ENCODE results near the gene PRR18. TPM values are rescaled to one million over a fixed set of nuclear protein-coding genes. Genes with fewer than 3 reads are reported as not detected.

Gene PRR18
- total RNA-seq, 1 experiment from 2014 or later: not detected

GRCh38 chr6:166278579-166279392 lies 29.4 kb downstream of the PRR18 start:
- Histone ChIP-seq H3K27me3 (ENCODE audit: low read length) (no peaks in the 10 kb centered on the region), H3K79me2 (ENCODE audit: low read length) (no peaks in the 10 kb centered on the region), H3K36me3 (ENCODE audit: insufficient read depth, low read length) (no peaks in the 10 kb centered on the region), H3K4me3 (ENCODE audit: low read length) (no peak overlapping the region), H4K20me1 (ENCODE audit: insufficient read depth, low read depth, low read length) (no peaks in the 10 kb centered on the region), H3K27ac (ENCODE audit: low read length) (no peak overlapping the region), H3K9ac (ENCODE audit: low read length) (no peak overlapping the region), H3K9me2 (replicated peaks; ENCODE audit: insufficient read depth, low read length) (no peaks in the 10 kb centered on the region), H2AFZ (ENCODE audit: low read length) (no peak overlapping the region), H3K4me2 (ENCODE audit: low read depth, low read length, poor library complexity, severe bottlenecking) (no peak overlapping the region), H3K4me1 (ENCODE audit: low read length) (peaks cover 17% of the 10 kb centered on the region), H3K9me3 (ENCODE audit: low read length) (no peaks in the 10 kb centered on the region)
- no peak for DNase-seq

- H3K36me3 ChIP-seq (ENCODE audit: insufficient read depth, low read length): no peaks in the 10 kb centered on the region
- H3K4me2 ChIP-seq (ENCODE audit: low read depth, low read length, poor library complexity, severe bottlenecking): no peak overlapping the region
- H3K27ac ChIP-seq (ENCODE audit: low read length): no peak overlapping the region
- H3K4me1 ChIP-seq (ENCODE audit: low read length): peaks cover 17% of the 10 kb centered on the region
- no peaks in the 10 kb centered on the region for H3K9me2 ChIP-seq (replicated peaks; ENCODE audit: insufficient read depth, low read length)
- no peaks in the 10 kb centered on the region for H4K20me1 ChIP-seq (ENCODE audit: insufficient read depth, low read depth, low read length)
- H3K9ac ChIP-seq (ENCODE audit: low read length): no peak overlapping the region
- no peak overlapping the region for H2AFZ ChIP-seq (ENCODE audit: low read length)
- H3K27me3 ChIP-seq (ENCODE audit: low read length): no peaks in the 10 kb centered on the region
- H3K4me3 ChIP-seq (ENCODE audit: low read length): no peak overlapping the region
- no peaks in the 10 kb centered on the region for H3K9me3 ChIP-seq (ENCODE audit: low read length)
- no peak for DNase-seq
- no peaks in the 10 kb centered on the region for H3K79me2 ChIP-seq (ENCODE audit: low read length)
Observed at GRCh38 chr6:166277892-166278578, 30.2 kb downstream of the PRR18 start.

GRCh38 chr6:166277018-166277417 lies 31.2 kb downstream of the PRR18 start:
- Histone ChIP-seq H3K9me3 (ENCODE audit: low read length) (no peaks in the 10 kb centered on the region), H3K4me1 (ENCODE audit: low read length) (peaks cover 17% of the 10 kb centered on the region), H3K9me2 (replicated peaks; ENCODE audit: insufficient read depth, low read length) (no peaks in the 10 kb centered on the region), H3K27me3 (ENCODE audit: low read length) (no peaks in the 10 kb centered on the region), H2AFZ (ENCODE audit: low read length) (no peak overlapping the region), H3K4me2 (ENCODE audit: low read depth, low read length, poor library complexity, severe bottlenecking) (no peak overlapping the region), H3K4me3 (ENCODE audit: low read length) (no peak overlapping the region), H3K79me2 (ENCODE audit: low read length) (no peaks in the 10 kb centered on the region), H3K9ac (ENCODE audit: low read length) (no peak overlapping the region), H3K27ac (ENCODE audit: low read length) (no peak overlapping the region), H3K36me3 (ENCODE audit: insufficient read depth, low read length) (no peaks in the 10 kb centered on the region), H4K20me1 (ENCODE audit: insufficient read depth, low read depth, low read length) (no peaks in the 10 kb centered on the region)
- DNase-seq: no peak

GRCh38 chr6:166275714-166276166 lies 32.5 kb downstream of the PRR18 start:
- Histone ChIP-seq H3K4me2 (ENCODE audit: low read depth, low read length, poor library complexity, severe bottlenecking) (peak overlapping the region; percentile 54), H2AFZ (ENCODE audit: low read length) (0 out of 2 replicates have a peak overlapping the region, but pooled peaks have one; percentile 66), H3K9me3 (ENCODE audit: low read length) (no peaks in the 10 kb centered on the region), H3K36me3 (ENCODE audit: insufficient read depth, low read length) (no peaks in the 10 kb centered on the region), H4K20me1 (ENCODE audit: insufficient read depth, low read depth, low read length) (no peaks in the 10 kb centered on the region), H3K4me1 (ENCODE audit: low read length) (peaks cover 17% of the 10 kb centered on the region), H3K27ac (ENCODE audit: low read length) (no peak overlapping the region), H3K4me3 (ENCODE audit: low read length) (no peak overlapping the region), H3K27me3 (ENCODE audit: low read length) (no peaks in the 10 kb centered on the region), H3K9ac (ENCODE audit: low read length) (peak overlapping the region; percentile 24; the same call in 1 of the 2 replicates), H3K9me2 (replicated peaks; ENCODE audit: insufficient read depth, low read length) (no peaks in the 10 kb centered on the region), H3K79me2 (ENCODE audit: low read length) (no peaks in the 10 kb centered on the region)
- DNase-seq: peak; percentile 93

- Histone ChIP-seq H3K36me3 (ENCODE audit: insufficient read depth, low read length) (no peaks in the 10 kb centered on the region), H3K4me3 (ENCODE audit: low read length) (no peak overlapping the region), H3K4me2 (ENCODE audit: low read depth, low read length, poor library complexity, severe bottlenecking) (no peak overlapping the region), H3K9me3 (ENCODE audit: low read length) (no peaks in the 10 kb centered on the region), H4K20me1 (ENCODE audit: insufficient read depth, low read depth, low read length) (no peaks in the 10 kb centered on the region), H3K9ac (ENCODE audit: low read length) (no peak overlapping the region), H3K9me2 (replicated peaks; ENCODE audit: insufficient read depth, low read length) (no peaks in the 10 kb centered on the region), H3K4me1 (ENCODE audit: low read length) (peaks cover 17% of the 10 kb centered on the region), H3K27ac (ENCODE audit: low read length) (no peak overlapping the region), H3K79me2 (ENCODE audit: low read length) (no peaks in the 10 kb centered on the region), H3K27me3 (ENCODE audit: low read length) (no peaks in the 10 kb centered on the region), H2AFZ (ENCODE audit: low read length) (no peak overlapping the region)
- DNase-seq: no peak
Observed at GRCh38 chr6:166274739-166275370, 33.3 kb downstream of the PRR18 start.

GRCh38 chr6:166274163-166274562 lies 34.0 kb downstream of the PRR18 start:
- DNase-seq: no peak
- H3K9ac ChIP-seq (ENCODE audit: low read length): no peak overlapping the region
- no peaks in the 10 kb centered on the region for H4K20me1 ChIP-seq (ENCODE audit: insufficient read depth, low read depth, low read length)
- no peak overlapping the region for H3K27ac ChIP-seq (ENCODE audit: low read length)
- 0 out of 2 replicates have a peak overlapping the region, but pooled peaks have one; percentile 10 for H2AFZ ChIP-seq (ENCODE audit: low read length)
- no peaks in the 10 kb centered on the region for H3K36me3 ChIP-seq (ENCODE audit: insufficient read depth, low read length)
- H3K4me3 ChIP-seq (ENCODE audit: low read length): no peak overlapping the region
- no peaks in the 10 kb centered on the region for H3K79me2 ChIP-seq (ENCODE audit: low read length)
- H3K4me1 ChIP-seq (ENCODE audit: low read length): peaks cover 17% of the 10 kb centered on the region
- H3K4me2 ChIP-seq (ENCODE audit: low read depth, low read length, poor library complexity, severe bottlenecking): no peak overlapping the region
- no peaks in the 10 kb centered on the region for H3K9me3 ChIP-seq (ENCODE audit: low read length)
- H3K9me2 ChIP-seq (replicated peaks; ENCODE audit: insufficient read depth, low read length): no peaks in the 10 kb centered on the region
- H3K27me3 ChIP-seq (ENCODE audit: low read length): no peaks in the 10 kb centered on the region

GRCh38 chr6:166271376-166271765 lies 36.8 kb downstream of the PRR18 start:
- Histone ChIP-seq H3K27me3 (ENCODE audit: low read length) (no peaks in the 10 kb centered on the region), H4K20me1 (ENCODE audit: insufficient read depth, low read depth, low read length) (no peaks in the 10 kb centered on the region), H3K4me1 (ENCODE audit: low read length) (peaks cover 17% of the 10 kb centered on the region), H3K36me3 (ENCODE audit: insufficient read depth, low read length) (no peaks in the 10 kb centered on the region), H3K9me2 (replicated peaks; ENCODE audit: insufficient read depth, low read length) (no peaks in the 10 kb centered on the region), H3K4me3 (ENCODE audit: low read length) (no peak overlapping the region), H3K9ac (ENCODE audit: low read length) (no peak overlapping the region), H3K9me3 (ENCODE audit: low read length) (no peaks in the 10 kb centered on the region), H3K4me2 (ENCODE audit: low read depth, low read length, poor library complexity, severe bottlenecking) (no peak overlapping the region), H3K27ac (ENCODE audit: low read length) (no peak overlapping the region), H2AFZ (ENCODE audit: low read length) (no peak overlapping the region), H3K79me2 (ENCODE audit: low read length) (no peaks in the 10 kb centered on the region)
- no peak for DNase-seq
